Ishikawa (cell line): ENCODE results near the gene NKD1.

Experiments used
- CEBPB ChIP-seq: IDR thresholded peaks from 2 replicates; pipeline ENCODE4 v1.6.1; 2012
- CREB1 ChIP-seq: IDR thresholded peaks from 2 replicates; pipeline ENCODE4 v1.6.1; 2012; ENCODE audit warnings: low read depth
- EGR1 ChIP-seq: IDR thresholded peaks from 2 replicates; pipeline ENCODE4 v1.6.1; 2012
- EP300 ChIP-seq: IDR thresholded peaks from 2 replicates; pipeline ENCODE4 v1.6.1; 2012; ENCODE audit warnings: borderline replicate concordance
- FOXM1 ChIP-seq: IDR thresholded peaks from 2 replicates; pipeline ENCODE4 v1.6.1; 2012; ENCODE audit warnings: low read depth, borderline replicate concordance
- MAX ChIP-seq: IDR thresholded peaks from 2 replicates; pipeline ENCODE4 v1.6.1; 2012
- NFIC ChIP-seq: IDR thresholded peaks from 2 replicates; pipeline ENCODE4 v1.6.1; 2012
- RAD21 ChIP-seq: IDR thresholded peaks from 2 replicates; pipeline ENCODE4 v1.6.1; 2012; ENCODE audit warnings: low read depth
- REST ChIP-seq: IDR thresholded peaks from 2 replicates; pipeline ENCODE4 v1.6.1; 2012; ENCODE audit warnings: low read depth, mild to moderate bottlenecking
- TAF1 ChIP-seq: IDR thresholded peaks from 2 replicates; pipeline ENCODE4 v1.6.1; 2012; ENCODE audit warnings: low read depth, mild to moderate bottlenecking
- TCF12 ChIP-seq: IDR thresholded peaks from 2 replicates; pipeline ENCODE4 v1.6.1; 2012; ENCODE audit warnings: low read depth
- YY1 ChIP-seq: IDR thresholded peaks from 2 replicates; pipeline ENCODE4 v1.6.1; 2012; ENCODE audit warnings: low read depth
- TF ChIP-seq, protein P1 (sequence below): IDR thresholded peaks from 2 replicates; pipeline ENCODE4 v1.6.1; 2012

DNA sequence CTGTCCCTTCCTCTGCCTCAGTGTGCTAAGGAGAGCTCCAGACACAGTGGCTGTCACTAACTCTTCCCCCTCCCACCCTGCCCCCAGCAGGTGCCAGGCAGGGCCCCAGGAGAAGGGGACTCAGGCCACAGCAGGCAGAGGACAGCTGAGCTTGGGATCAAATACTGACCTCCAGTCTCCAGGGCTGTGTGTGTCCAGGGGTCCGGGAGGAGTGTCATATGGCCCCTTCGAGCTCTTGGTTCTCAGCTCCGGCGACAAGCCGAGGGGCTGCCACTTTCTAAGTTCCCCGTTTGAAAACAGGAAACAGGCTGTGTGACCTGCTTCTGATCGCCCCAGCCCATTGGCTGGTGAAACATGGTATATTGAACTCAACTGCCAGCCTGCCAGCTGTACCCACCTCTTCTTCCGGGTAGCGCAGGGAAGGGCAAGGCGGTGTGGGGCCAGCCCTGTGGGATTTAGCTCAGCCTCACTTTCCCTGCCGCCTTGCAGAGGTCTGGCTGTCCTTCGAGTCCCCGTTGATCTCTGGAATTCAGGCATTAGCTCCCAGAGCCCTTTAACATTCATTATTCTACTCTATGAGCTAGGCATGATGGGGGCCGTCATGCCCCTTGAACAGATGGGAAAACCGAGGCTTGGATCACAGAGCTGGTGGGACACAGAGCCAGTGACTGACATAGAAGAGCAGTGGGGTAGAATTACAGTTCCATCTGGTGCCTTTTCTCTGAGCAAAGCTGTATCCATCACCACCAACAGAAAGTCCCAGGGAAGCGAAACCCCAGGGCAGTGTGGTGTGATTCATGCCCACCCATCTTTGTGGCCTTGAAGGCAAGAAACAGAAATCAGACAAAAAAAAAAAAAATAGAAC is 133.1 kb downstream of the NKD1 start, which contains the start of gene SNX20:
- TF ChIP-seq CREB1 = no peak
- TF ChIP-seq TAF1 = no peak
- TF ChIP-seq EP300 = no peak
- no peak for TF ChIP-seq CEBPB
- no peak for TF ChIP-seq MAX
- TF ChIP-seq FOXM1 = no peak
- TF ChIP-seq RAD21 = no peak
- no peak for TF ChIP-seq YY1
- TF ChIP-seq REST = no peak
- no peak for TF ChIP-seq EGR1
- TF ChIP-seq, protein P1, sequence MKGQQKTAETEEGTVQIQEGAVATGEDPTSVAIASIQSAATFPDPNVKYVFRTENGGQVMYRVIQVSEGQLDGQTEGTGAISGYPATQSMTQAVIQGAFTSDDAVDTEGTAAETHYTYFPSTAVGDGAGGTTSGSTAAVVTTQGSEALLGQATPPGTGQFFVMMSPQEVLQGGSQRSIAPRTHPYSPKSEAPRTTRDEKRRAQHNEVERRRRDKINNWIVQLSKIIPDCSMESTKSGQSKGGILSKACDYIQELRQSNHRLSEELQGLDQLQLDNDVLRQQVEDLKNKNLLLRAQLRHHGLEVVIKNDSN = no peak
- TF ChIP-seq TCF12 = no peak
- no peak for TF ChIP-seq NFIC
